OCI-M2 (cell line): ENCODE data around the gene EPHB4.
"Not testable (repeated sequence)": the region's sequence is repeated elsewhere in the genome, so short reads cannot be mapped to it uniquely, and the experiment has no call there.

Experiments used
- DNase-seq: peaks from one replicate; lab custom pipeline; 2025; ENCODE audit not compliant: unreplicated experiment; lab: John Stamatoyannopoulos, UW

EPHB4 gene

GRCh38 chr7:100791881-100792666, 35.2 kb downstream of the EPHB4 start:
- DNase-seq: no peak

- DNase-seq: no peak
Observed at GRCh38 chr7:100789055-100789454, 38.3 kb downstream of the EPHB4 start.

DNA sequence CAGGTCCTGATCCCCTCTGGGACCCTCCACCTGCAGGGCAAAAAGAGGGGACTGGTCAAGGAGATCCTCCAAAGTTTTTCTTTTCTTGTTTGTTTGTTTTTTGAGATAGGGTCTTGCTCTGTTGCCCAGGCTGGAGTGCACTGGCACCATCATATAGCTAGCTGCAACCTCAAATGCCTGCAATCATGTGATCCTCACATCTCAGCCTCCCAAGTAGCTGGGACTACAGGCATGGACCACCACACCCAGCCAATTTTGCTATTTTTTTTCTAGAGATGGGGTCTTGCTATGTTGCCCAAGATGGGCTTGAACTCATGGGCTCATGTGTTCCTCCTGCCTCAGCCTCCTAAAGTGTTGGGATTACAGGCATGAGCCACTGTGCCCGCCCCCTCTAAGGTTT, 41.0 kb downstream of the EPHB4 start:
- no peak for DNase-seq

DNA sequence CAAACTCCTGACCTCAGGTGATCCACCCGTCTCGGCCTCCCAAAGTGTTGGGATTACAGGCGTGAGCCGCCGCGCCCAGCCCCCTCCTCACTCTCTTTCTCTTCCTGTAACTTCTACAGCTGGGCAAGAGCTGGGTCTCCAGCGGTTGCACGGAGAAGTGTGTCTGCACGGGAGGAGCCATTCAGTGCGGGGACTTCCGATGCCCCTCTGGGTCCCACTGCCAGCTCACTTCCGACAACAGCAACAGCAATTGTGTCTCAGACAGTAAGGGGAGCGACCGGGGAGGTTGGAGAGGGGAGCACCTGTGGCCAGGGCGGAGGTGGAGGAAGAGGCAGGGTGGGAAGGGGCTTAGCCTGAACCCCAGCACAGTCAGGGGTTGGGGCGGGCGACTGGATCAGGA, 41.4 kb downstream of the EPHB4 start:
- no peak for DNase-seq

GRCh38 chr7:100783804-100784203, 43.5 kb downstream of the EPHB4 start:
- DNase-seq: no peak

DNA sequence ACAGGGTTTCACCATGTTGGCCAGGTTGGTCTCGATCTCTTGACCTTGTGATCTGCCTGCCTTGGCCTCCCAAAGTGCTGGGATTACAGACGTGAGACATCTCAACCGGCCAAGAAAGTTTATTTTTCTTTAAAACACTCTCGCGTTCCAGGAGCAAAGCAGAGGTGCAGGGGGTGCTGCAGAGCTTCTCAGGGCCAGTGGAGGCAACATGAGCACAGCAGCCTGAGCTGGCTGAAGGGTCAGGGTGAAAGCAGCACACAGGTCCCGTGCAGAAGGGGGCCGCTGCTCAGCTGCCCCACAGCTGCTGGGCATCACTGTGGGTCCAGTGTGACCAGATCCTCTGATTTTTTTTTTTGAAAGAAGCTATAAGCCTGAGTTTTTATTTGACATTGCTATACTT, 46.1 kb downstream of the EPHB4 start:
- no peak for DNase-seq

- DNase-seq: no peak
Observed at GRCh38 chr7:100779359-100779758, 48.0 kb downstream of the EPHB4 start.

GRCh38 chr7:100778061-100778621, 49.2 kb downstream of the EPHB4 start:
- no peak for DNase-seq

DNA sequence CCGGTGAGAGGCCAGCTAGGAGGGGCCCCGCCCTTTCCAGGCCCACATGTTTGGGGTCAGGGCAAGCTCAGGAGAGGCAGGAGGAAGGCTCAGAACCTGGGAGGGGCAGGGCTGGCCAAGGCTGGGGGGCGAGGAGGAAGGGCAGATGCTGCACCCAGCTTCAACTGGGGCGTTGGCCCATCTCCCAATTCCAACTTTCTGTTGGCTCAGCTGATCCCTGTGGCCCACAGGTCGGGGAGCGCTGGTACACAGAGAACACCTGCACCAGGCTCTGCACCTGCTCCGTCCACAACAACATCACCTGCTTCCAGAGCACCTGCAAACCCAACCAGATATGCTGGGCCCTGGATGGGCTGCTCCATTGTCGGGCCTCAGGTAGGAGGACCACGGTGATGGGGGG, 53.8 kb downstream of the EPHB4 start:
- DNase-seq: no peak

DNA sequence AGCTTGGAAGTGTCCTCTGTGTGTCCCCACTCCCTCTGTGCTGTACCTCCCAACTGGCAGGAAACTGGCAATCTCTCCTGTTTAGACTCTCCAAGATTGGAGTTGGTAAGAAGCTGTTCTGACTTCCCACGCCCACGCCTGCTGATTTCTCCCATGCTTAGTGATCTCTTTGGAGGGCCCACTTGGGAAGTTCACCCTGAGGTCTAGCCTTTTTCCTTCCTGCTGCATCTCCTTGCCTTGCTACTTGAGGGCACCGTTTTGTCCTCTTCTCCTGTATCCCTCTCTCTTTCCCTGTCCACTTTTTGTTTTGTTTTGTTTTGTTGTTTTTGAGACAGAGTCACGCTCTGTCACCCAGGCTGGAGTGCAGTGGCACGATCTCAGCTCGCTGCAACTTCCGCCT, 58.5 kb downstream of the EPHB4 start:
- no peak for DNase-seq

- no peak for DNase-seq
Observed at GRCh38 chr7:100765250-100765649, 62.1 kb downstream of the EPHB4 start.

GRCh38 chr7:100764841-100765240, 62.5 kb downstream of the EPHB4 start:
- DNase-seq: no peak

DNA sequence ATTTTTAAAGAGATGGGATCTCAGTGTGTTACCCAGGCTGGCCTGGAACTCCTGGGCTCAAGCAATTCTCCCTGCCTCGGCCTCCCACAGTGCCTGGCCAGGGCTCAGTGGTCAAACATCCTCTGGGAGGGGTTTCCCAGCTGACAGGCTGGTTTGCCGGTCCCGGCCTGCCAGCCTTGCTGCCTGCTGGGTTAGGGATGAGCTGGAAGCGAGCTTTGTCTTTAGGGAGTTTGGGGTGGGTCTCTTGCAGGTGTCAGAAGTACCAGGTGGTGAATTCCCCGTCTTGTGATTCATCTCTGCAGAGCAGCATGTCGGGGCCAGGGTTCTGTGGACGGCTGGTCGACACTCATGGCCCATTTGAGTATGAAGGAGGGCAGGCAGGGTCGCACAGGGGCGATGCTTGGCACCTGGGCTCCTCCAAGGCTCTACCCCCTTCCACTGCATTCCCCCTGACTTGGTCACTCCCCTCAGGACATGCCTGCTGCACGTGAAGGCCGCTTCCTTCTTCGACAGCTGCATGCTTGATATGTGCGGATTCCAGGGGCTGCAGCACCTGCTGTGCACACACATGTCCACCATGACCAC, 63.7 kb downstream of the EPHB4 start:
- no peak for DNase-seq

GRCh38 chr7:100762841-100763240, 64.5 kb downstream of the EPHB4 start:
- not testable (repeated sequence) for DNase-seq

DNA sequence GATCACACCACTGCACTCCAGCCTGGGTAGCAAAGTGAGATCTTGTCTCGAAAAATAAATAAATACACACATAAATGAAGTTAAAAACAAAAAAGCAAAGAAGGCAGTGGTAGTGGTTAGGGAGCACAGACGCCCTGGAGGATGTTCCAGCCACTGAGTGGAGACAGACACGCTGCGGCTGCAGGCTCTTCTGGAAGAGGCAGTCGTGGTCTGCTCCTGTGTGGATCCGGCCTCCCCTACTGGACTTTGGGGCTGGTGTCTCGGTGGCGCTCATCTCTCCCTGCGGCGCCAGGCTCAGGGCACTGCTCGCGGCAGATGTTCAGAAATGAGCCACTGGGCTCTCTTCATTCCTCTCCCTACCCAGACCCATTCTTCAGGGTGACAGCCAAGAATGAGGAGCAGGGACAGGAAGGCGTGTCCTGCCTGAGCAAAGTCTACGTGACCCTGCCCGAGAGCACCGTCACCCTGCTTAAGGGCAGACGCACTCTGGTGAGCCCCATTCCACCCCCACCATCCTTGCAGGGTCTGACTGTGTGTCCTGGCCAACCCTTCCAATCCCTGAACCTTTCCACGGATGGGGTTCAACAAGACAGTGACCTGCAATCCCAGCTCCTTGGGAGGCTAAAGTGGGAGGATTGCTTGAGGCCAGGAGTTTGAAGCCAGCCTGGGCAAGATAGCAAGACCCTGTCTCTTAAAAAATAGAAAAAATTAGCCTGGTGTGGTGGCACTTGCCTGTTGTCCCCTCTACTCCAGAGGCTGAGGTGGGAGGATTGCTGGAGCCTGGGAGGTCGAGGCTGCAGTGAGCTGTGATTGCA, 67.8 kb downstream of the EPHB4 start:
- no peak for DNase-seq

DNA sequence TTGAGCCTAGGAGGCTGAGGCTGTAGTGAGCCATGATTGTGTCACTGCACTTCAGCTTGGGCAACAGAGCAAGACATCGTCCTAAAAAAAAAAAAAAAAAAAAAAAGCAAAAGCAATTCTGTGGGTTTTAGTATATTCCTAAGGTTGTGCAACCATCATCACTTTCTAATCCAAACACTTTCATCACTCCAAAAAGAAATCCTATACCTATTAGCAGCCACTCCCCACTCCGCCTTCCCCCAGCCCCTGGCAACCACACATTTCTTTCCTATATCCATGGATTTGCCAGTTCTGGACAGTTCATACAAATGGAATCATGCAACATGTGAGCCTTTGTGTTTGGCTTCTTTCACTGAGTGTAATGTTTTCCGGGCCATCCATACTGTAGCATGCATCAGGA, 73.6 kb downstream of the EPHB4 start:
- DNase-seq: no peak

GRCh38 chr7:100752994-100753393, 74.3 kb downstream of the EPHB4 start:
- no peak for DNase-seq
